Measurements from ENCODE around the gene BTK. TPM values are rescaled to one million over a fixed set of nuclear protein-coding genes. Genes with fewer than 3 reads are reported as not detected.

BTK gene
- total RNA-seq, 1 donor from 2014 or later: 1.0 TPM

GRCh38 chrX:101393530-101394305, 7.7 kb upstream of the BTK start:
- ATAC-seq: no peak

GRCh38 chrX:101391831-101392230, 5.8 kb upstream of the BTK start:
- ATAC-seq: no peak

DNA sequence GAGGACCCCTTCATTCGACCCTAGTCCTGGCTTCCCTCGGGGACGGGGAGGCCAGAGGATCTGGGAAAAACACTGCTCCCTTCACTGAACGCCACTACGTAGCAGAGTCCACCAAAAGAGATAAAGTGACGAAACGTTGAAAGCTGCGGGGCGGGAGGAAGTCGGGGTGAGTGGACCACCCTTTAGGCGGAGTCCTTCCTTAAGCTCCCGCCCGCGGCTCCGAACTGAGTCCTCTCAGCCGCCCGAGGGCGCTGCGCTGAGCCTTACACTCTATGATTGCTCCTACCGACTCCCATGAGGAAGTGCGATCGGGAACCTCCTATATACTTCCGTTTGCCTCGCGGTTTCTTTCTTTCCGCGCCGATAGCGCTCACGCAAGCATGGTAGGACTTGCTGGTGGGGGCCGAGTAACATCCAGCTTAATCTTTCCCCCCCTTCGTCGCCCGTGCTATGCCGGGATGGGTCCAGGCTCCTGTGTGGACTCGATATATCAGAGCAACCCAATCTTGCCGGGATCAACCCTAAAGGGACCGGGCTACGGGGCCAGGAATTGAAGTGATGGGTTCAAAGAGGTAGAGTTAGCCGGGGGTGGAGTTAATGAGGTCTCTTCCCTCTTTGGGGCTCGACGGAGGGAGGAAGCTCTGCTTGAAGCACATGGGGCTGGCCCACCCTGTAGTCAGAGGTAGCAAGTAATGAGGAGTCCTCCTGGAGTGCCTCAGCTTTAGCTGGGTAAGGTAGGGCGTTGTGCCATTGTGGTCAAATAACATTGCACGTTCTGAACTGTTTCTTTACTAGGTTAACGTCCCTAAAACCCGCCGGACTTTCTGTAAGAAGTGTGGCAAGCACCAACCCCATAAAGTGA, 4.9 kb upstream of the BTK start, which contains the start of gene RPL36A:
Gene RPL36A (plus strand): TSS at position 348 of the 862 bp plus-strand sequence. CDS start 33 bp downstream, at position 381.
- ATAC-seq: peak; percentile 96

DNA sequence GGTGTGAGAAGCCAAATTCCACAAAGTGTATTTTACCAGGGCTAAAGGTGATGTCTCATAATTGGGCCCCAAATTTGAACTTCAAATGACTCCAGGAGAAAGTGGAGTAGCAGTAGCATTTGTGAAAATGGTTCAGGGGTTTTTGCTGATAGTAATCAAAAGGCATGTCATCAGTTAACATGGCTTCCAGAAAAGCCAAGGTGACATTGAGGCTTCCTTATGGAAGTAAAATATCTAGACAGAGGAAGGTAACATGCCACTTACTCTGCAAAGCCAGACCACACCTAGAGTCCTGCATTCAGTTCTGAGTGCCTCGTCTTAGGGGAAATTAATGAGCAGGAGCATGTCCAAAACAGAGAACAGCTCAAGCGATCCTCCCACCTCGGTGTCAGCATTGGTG, 2.6 kb upstream of the BTK start:
- no peak for ATAC-seq

GRCh38 chrX:101386542-101386885, 523 bp upstream of the BTK start:
- no peak for ATAC-seq

- no peak for ATAC-seq
Measured at GRCh38 chrX:101385026-101385684, 836 bp downstream of the BTK start.

DNA sequence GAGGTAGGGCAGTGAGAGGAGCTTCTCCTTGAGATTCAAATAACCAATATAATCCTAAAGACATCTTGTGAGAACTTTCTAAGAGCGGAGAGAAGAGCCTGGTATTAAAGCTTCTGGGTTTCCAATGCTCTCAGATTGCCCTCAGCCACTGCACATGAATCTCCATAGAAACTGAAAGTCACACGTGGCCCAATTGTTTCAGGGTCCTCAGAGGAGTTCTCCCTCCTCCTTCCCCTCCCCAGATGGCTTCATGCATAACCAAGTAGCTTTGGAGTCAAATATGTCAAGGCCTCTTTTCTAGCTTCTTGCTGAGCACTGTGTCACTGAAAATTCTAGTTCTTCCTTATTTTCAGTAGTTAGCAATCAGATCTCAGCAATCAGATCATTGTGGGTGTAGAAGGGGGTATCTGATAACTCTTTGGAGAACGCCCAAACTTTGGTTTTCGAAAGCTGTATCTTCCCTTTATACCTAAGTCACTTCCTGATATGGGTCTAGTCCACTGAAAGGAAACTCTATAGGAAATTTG, 2.2 kb downstream of the BTK start:
- ATAC-seq: no peak

DNA sequence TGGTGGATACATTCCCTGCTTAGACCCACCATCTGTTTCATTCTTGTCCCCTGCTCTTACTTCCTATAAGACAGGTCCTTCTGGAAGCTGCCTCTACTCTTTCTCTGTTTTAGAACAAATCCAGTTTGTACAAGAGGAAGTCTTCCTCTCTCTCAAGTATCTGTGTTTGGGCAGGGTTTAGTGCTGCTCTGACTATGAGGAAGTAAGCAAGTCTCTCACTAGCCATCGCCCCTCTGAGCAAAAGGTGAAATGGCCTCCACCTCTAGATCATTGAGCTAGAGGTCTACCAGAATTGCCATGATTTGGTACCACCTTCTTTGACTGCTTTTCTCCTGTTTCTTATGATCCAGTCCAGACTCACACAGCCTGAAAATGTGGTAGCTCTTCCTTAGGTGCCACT, 8.4 kb downstream of the BTK start:
- peak; percentile 43 for ATAC-seq

GRCh38 chrX:101370888-101371504, 15.0 kb downstream of the BTK start:
- ATAC-seq: no peak

GRCh38 chrX:101369687-101370086, 16.3 kb downstream of the BTK start:
- no peak for ATAC-seq

DNA sequence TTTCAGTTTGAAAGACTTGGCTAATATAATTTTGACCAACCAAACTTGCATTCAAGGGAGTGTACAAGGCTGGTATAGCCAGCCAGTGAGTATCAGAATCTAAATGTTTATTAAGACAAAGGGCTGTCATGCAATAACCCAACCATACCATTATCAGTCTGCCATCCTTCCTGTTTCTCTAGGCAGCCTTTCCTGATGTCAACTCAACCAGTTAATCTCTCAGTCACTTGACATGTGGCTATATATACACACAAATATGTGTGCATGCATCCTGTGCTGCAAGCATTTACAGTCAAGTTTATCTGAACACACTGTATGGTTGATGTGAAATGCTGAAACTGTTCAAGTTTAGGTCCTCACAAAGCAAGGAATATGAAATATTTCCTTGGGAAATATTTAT, 17.2 kb downstream of the BTK start:
- no peak for ATAC-seq

- peak; percentile 73 for ATAC-seq
Measured at GRCh38 chrX:101365301-101365795, 20.6 kb downstream of the BTK start.

DNA sequence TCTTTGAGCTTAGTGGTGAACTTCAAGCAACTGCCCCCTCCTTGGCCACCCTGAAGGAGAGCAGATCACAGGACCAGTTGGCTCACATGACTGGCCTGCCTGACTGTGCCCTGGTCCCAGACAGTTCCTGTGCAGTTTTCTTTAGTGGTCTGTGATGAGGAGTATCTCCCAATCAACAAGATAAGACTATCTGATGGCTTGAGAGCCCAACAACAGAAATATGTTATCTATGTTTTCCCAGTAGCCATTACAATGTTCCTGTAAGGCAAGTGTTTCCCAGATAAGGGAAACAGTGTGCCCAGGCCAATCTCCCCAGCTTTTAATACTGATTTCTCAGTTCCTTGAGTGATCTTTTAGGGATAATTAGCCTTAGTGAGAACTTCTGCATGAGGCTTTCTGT, 23.2 kb downstream of the BTK start:
- no peak for ATAC-seq

DNA sequence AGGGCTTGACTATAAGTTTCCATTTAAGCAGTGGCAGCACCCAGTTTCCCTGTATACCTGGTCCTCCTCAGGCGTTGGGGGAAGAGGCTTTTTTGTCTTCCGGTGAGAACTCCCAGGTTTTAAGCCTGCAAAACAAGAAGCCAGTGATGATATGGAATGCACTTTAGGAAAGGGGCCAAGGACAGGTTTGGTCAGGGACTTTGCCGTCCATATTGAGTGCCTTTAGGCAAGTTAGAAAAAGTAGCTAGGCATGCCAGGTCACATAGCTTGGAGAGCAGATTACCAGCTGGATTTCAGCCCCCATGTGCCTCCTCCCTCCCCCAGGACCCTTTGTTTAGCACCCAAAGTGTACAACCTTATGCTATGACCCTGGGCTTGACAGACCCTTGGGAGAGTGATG, 23.9 kb downstream of the BTK start:
- peak; percentile 17 for ATAC-seq

- no peak for ATAC-seq
Measured at GRCh38 chrX:101360390-101360789, 25.6 kb downstream of the BTK start.

DNA sequence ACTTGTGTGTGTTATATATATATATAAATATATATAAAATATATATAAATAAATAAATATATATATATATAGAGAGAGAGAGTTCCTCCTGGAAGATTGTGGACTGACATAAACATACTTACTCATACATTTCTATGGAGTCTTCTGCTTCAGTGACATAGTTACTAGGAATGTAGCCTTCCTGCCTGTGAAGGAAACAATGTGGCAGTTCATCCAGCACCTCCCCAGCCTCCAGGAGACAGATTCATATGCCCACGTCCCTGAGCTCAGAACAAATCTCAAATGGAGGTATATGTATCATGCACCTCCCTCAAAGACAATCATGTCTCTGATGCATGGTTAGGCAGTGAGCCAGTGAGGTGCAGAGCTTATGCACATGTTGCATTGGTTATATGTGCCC, 26.0 kb downstream of the BTK start:
- ATAC-seq: peak; percentile 45

DNA sequence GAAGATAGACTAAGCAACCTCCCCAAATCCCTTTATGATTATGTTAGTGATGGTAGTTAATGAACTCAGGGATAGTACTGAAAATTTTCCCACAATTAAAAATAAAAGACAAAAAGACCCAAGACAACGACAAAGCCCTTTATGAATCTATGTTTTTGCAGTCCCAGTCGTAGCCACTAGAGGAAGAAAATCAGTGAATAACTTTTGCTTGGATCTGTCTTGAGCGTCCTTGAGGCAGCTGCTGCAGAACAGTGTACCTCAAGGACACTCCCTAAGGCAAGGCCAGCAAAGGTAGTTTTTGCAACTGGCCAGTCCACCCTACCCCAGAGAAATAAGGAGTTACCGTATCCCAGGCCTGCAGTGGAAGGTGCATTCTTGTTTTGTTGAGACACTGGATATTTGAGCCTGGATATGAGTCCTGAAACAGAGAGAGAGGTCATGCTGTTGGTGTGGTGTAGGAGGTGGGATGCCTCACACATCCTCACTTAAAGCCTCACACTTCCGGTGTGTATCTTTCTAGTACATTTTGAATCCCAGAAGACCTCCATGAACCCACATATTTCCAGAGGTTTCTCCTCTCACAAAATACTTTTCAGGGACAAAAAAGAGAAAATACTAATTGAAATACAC, 28.7 kb downstream of the BTK start:
- no peak for ATAC-seq

DNA sequence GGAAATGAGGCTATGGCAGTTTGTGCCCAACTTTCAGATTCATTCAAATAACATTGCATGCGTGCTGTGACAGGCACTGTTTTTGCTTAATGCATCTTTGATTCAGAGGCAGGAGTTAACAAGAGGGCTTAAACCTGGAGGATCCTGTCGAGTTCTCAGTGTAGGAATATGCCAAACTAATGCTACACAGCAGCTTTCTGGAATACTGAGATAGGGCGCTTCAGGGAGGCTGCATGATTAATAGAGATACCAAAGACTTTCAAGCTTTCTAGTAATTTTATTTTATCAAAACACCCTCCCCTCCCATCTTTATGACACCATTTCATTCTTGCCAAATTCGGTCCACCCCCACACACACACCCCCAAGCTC, 36.8 kb downstream of the BTK start:
- peak; percentile 10 for ATAC-seq

DNA sequence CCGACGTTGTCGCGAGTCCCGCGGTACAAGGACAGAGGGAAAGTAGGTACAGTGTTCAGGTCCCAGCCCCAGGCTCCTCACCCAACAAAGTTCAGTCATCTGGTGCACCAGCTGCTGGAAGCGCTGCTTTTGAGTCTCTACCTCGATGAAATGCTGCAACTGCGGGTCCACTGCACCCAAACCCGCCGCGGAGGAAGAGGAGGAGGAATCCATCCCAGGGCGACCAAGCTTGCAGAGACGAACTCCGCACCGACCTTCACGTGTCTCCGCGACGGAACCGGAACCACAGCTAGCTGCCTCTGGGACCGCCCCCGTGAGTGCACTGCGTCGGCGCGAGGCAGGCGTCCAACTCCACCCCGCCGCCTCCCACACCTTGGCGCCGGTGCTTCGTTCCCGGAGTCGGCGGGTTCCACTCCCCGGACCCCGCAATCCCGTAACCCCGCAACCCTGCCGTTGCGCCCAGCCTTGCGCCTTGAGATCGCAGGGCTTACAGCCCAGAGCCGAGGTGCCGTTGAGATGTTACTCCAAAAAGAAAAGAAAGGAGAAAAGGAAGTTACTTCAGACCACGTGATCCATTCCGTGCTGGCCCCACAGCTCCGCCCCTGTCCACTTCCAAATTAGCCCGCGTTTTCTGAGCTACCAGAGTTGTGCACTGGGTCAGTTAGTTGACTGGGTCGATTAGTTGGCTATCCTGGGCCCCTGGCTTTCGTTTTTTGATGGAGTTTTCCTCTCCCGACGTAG, 37.4 kb downstream of the BTK start, which contains the start of gene TIMM8A:
Gene TIMM8A (minus strand): TSS at position 291 of the 741 bp plus-strand sequence. CDS start 78 bp downstream, at position 213.
- peak; percentile 97 for ATAC-seq

GRCh38 chrX:101347859-101348451, 38.0 kb downstream of the BTK start:
- ATAC-seq: peak; percentile 27

Data from esophagus mucosa (tissue), 1 donor.